Erythroblast (primary cell): ENCODE measurements around the gene GALNT6.

Experiments used
- GATA1 ChIP-seq: IDR thresholded peaks from 2 replicates; pipeline ENCODE4 v1.6.1; 2011; ENCODE audit warnings: low read depth, mild to moderate bottlenecking, control low read depth, low read length, moderate library complexity
- POLR2A ChIP-seq: IDR thresholded peaks from 2 replicates; pipeline ENCODE4 v1.6.1; 2011; ENCODE audit warnings: mild to moderate bottlenecking, low read length

GRCh38 chr12:51359851-51360250 lies 31.4 kb downstream of the GALNT6 start:
- no peak for TF ChIP-seq POLR2A
- TF ChIP-seq GATA1 = no peak
